Adrenal gland (tissue), 12 donors: ENCODE measurements around the gene HNMT. TPM values are rescaled to one million over a fixed set of nuclear protein-coding genes. Genes with fewer than 3 reads are reported as not detected.
A peak's percentile ranks its signal among the peaks of the same experiment; 100 is the strongest.

Source experiments
- DNase-seq, 7 donors: peaks; one replicate each; pipeline ENCODE4 v3.0.0-alpha.2; 2019 to 2020
- H3K27ac ChIP-seq, 5 donors: fragments of 200-600 bp; sonication (generic) in 4 of 5; 1 replicate in 3 of 5; 2 replicates in 2 of 5; pipeline versions ENCODE4 v1.5.1 to v1.8.0; 2016 to 2020; ENCODE audit warnings: mild to moderate bottlenecking in 1 of 5
- H3K27me3 ChIP-seq: fragments of 200-600 bp; 2 replicates; pipeline ENCODE4 v1.8.0; 2021
- H3K36me3 ChIP-seq, 2 donors: fragments of 200-600 bp; replicated peaks in 1 of 2; 1 replicate in 1 of 2; 2 replicates in 1 of 2; pipeline versions ENCODE4 v1.5.1 to v1.8.0; 2018 to 2022
- H3K4me1 ChIP-seq, 2 donors: fragments of 200-600 bp; replicated peaks in 1 of 2; 1 replicate in 1 of 2; 2 replicates in 1 of 2; pipeline versions ENCODE4 v1.5.1 to v1.8.0; 2018 to 2021
- H3K4me3 ChIP-seq, 4 donors: fragments of 200-600 bp; sonication (generic) in 3 of 4; one replicate each; pipeline ENCODE4 v1.5.1; 2016 to 2018
- H3K9me3 ChIP-seq, 3 donors: fragments of 200-600 bp; sonication (generic) in 1 of 3; replicated peaks in 1 of 3; 1 replicate in 2 of 3; 2 replicates in 1 of 3; pipeline versions ENCODE4 v1.5.1 to v1.8.0; 2016 to 2021
- CTCF ChIP-seq, 6 experiments: fragments of 450-650 bp in 4 of 6; fragments of 200-600 bp in 2 of 6; sonication (generic) in 1 of 6; IDR thresholded peaks; 1 replicate in 5 of 6; 2 replicates in 1 of 6; pipeline versions ENCODE4 v1.5.1 to v1.8.0; 2016 to 2021; ENCODE audit warnings: antibody characterized with exemption in 6 of 6, mild to moderate bottlenecking in 2 of 6, moderate library complexity in 1 of 6
- POLR2A ChIP-seq, 2 donors: fragments of 450-650 bp; IDR thresholded peaks; one replicate each; pipeline ENCODE4 v1.6.1; 2017; ENCODE audit warnings: antibody characterized with exemption in 2 of 2, mild to moderate bottlenecking in 2 of 2, moderate library complexity in 1 of 2
- whole genome bisulfite sequencing, 4 donors: extraction: QIAGEN DNeasy Blood & Tissue Kit in 2 of 4; methylation state at CpG; one replicate each; pipeline versions ENCODE4 v1.1.5 to v1.1.7; 2013 to 2017; 5-methylcytosine and 5-hydroxymethylcytosine counted together
- intact Hi-C, 2 donors: fragments of 100-400 bp; cut with DNase I; formaldehyde crosslinking; loops; one replicate each; pipeline versions ENCODE4 v1.14.1 to v1.15.0; 2022 to 2023
- polyA plus RNA-seq, 3 donors: library from polyadenylated mRNA; stranded (reverse); fragments of 200-250 nt in 2 of 3; fragments of 350-450 nt in 1 of 3; fragmentation: Illumina TruSeq in 1 of 3; extraction: RNeasy Lipid Tissue Mini Kit (QIAGEN cat#74804) in 1 of 3; gene quantifications; one replicate each; pipeline ENCODE4 v1.2.3, GENCODE V29; 2013 to 2014
- total RNA-seq, 9 donors: library from RNA; depleted of rRNA in 4 of 9; stranded (reverse); fragments of >200 nt in 4 of 9; fragments of 120-200 nt in 1 of 9; fragmentation: NEBNext Ultra II Directional in 1 of 9; extraction: Animal tissue kit (Norgen Biotek cat#: 25700) in 1 of 9; gene quantifications; one replicate each; pipeline versions ENCODE4 v1.1.0 to v1.2.4, GENCODE V29; 2013 to 2023
- donor health status: healthy with polysubstance abuse.
- donor health status: Bipolar disorder and iron deficiency.
- donor health status: DM: yes; HTN: yes; CAD: no.
- donor health status: DM: no; HTN: no; CAD: no.
- donor health status: DM: no; HTN: no; CAD: no.
- donor health status: DM: yes; HTN: yes; CAD: no.

The HNMT gene
- total and polyA plus RNA-seq, 12 donors = 4.5 to 53.7 (median 21.3) TPM

- H3K27me3 ChIP-seq = no peaks in the 10 kb centered on the region
- H3K27ac ChIP-seq = no peak overlapping the region
- TF ChIP-seq CTCF (IDR thresholded peaks at IDR 0.05) = no peak
- TF ChIP-seq POLR2A (IDR thresholded peaks at IDR 0.05) = no peak
- H3K4me1 ChIP-seq = no peaks in the 10 kb centered on the region
- H3K9me3 ChIP-seq = no peaks in the 10 kb centered on the region
- DNase-seq = no peak
- no peaks in the 10 kb centered on the region for H3K36me3 ChIP-seq
- WGBS, 4 donors = 45 to 89% (median 83%) methylated on average over 2 of the region's 2 CpGs
- no peak overlapping the region for H3K4me3 ChIP-seq
- intact Hi-C loops = loop anchor here (5.0 to 10.0 kb wide), 4 partner anchors 142 to 840 kb away; partner anchors contain the start of gene NXPH2 (in 1 of the 2)
These were observed 19.0 kb upstream of the HNMT start for GRCh38 chr2:137945229-137945628.

- H3K4me3 ChIP-seq = no peak overlapping the region
- H3K4me1 ChIP-seq = no peaks in the 10 kb centered on the region
- H3K27me3 ChIP-seq = no peaks in the 10 kb centered on the region
- H3K27ac ChIP-seq = no peak overlapping the region
- intact Hi-C loops = loop anchor here (5.0 to 10.0 kb wide), 4 partner anchors 141 to 839 kb away; partner anchors contain the start of gene NXPH2 (in 1 of the 2)
- no peaks in the 10 kb centered on the region for H3K36me3 ChIP-seq
- no peak for DNase-seq
- no peaks in the 10 kb centered on the region for H3K9me3 ChIP-seq
- TF ChIP-seq POLR2A (IDR thresholded peaks at IDR 0.05) (no peak), CTCF (IDR thresholded peaks at IDR 0.05) (no peak)
These were observed 18.0 kb upstream of the HNMT start for GRCh38 chr2:137946227-137946626.

- Histone ChIP-seq H3K36me3 (no peaks in the 10 kb centered on the region), H3K4me1 (no peaks in the 10 kb centered on the region), H3K27me3 (no peaks in the 10 kb centered on the region), H3K9me3 (no peaks in the 10 kb centered on the region), H3K4me3 (no peak overlapping the region), H3K27ac (no peak overlapping the region)
- DNase-seq = no peak
- WGBS, 4 donors = 73 to 82% (median 76%) methylated on average over 3 of the region's 3 CpGs
- intact Hi-C loops = loop anchor here (5.0 to 10.0 kb wide), 4 partner anchors 140 to 838 kb away; partner anchors contain the start of gene NXPH2 (in 1 of the 2)
- TF ChIP-seq POLR2A (IDR thresholded peaks at IDR 0.05) = no peak
- no peak for TF ChIP-seq CTCF (IDR thresholded peaks at IDR 0.05)
These were observed 17.1 kb upstream of the HNMT start for GRCh38 chr2:137947032-137947727.

- WGBS, 4 donors = 20 to 26% (median 24%) methylated on average over 4 of the region's 4 CpGs
- Histone ChIP-seq H3K4me1 (no peaks in the 10 kb centered on the region), H3K27me3 (no peaks in the 10 kb centered on the region), H3K4me3 (no peak overlapping the region), H3K9me3 (no peaks in the 10 kb centered on the region), H3K36me3 (no peaks in the 10 kb centered on the region), H3K27ac (no peak overlapping the region)
- TF ChIP-seq POLR2A (IDR thresholded peaks at IDR 0.05) = no peak
- TF ChIP-seq CTCF (IDR thresholded peaks at IDR 0.05) = peak; percentile 61 to 77 (median 74)
- peak; percentile 70 to 94 (median 81) for DNase-seq
- intact Hi-C loops = loop anchor here (5.0 to 10.0 kb wide), 4 partner anchors 139 to 837 kb away; partner anchors contain the start of gene NXPH2 (in 1 of the 2)
These were observed 16.4 kb upstream of the HNMT start for GRCh38 chr2:137947728-137948336.
